ENCODE results near the gene SFXN3. TPM values are rescaled to one million over a fixed set of nuclear protein-coding genes. Genes with fewer than 3 reads are reported as not detected.
A peak's percentile ranks its signal among the peaks of the same experiment; 100 is the strongest.

SFXN3 gene
- total and polyA plus RNA-seq, 2 of the 13 experiments (the other 11 are each of a cell fraction or from before 2014, with no cell fraction given): 16.8 to 71.5 TPM

DNA sequence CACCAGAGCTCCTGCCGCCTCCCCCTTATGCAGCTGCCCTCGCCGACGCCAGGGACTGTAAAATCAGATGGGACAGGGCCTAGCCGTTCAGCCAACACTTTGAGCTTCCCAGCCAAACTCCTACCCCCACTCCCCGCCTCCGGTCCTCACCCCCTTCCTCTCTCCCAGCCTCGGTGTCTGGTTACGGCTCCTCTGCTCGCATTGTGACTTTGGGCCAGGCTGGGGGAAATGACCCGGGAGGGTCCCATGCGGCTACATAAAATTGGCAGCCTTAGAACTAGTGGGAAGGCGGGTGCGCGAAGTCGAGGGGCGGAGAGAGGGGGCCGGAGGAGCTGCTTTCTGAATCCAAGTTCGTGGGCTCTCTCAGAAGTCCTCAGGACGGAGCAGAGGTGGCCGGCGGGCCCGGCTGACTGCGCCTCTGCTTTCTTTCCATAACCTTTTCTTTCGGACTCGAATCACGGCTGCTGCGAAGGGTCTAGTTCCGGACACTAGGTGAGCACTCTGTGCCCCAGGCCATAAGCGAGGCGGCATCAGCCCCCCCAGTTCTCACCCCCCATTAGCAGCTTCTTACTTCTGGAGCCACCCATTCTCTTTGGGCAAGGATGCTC, 30.7 kb downstream of the SFXN3 start, which contains the start of gene KAZALD1 (continued):
- TF ChIP-seq, protein P1, sequence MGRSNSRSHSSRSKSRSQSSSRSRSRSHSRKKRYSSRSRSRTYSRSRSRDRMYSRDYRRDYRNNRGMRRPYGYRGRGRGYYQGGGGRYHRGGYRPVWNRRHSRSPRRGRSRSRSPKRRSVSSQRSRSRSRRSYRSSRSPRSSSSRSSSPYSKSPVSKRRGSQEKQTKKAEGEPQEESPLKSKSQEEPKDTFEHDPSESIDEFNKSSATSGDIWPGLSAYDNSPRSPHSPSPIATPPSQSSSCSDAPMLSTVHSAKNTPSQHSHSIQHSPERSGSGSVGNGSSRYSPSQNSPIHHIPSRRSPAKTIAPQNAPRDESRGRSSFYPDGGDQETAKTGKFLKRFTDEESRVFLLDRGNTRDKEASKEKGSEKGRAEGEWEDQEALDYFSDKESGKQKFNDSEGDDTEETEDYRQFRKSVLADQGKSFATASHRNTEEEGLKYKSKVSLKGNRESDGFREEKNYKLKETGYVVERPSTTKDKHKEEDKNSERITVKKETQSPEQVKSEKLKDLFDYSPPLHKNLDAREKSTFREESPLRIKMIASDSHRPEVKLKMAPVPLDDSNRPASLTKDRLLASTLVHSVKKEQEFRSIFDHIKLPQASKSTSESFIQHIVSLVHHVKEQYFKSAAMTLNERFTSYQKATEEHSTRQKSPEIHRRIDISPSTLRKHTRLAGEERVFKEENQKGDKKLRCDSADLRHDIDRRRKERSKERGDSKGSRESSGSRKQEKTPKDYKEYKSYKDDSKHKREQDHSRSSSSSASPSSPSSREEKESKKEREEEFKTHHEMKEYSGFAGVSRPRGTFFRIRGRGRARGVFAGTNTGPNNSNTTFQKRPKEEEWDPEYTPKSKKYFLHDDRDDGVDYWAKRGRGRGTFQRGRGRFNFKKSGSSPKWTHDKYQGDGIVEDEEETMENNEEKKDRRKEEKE (IDR thresholded peaks at IDR 0.05): no peak
- TF ChIP-seq NCOA1 (CRISPR knock-in tag; IDR thresholded peaks at IDR 0.05): 0 out of 2 replicates have a peak, but pooled peaks have one; percentile 14
- TF ChIP-seq HES4 (CRISPR knock-in tag; IDR thresholded peaks at IDR 0.05; ENCODE audit: borderline replicate concordance): 0 out of 2 replicates have a peak, but pooled peaks have one; percentile 11
- TF ChIP-seq DMAP1 (CRISPR knock-in tag; IDR thresholded peaks at IDR 0.05): no peak
- peak; percentile 43; the same call in 1 of the 2 replicates for TF ChIP-seq SIN3A (IDR thresholded peaks at IDR 0.05; ENCODE audit: borderline replicate concordance, low read depth, low read length)
- TF ChIP-seq HNF1B (CRISPR knock-in tag; IDR thresholded peaks at IDR 0.05): 0 out of 2 replicates have a peak, but pooled peaks have one; percentile 12
- peak; percentile 39; the same call in 1 of the 2 replicates for TF ChIP-seq ZNF572 (CRISPR knock-in tag; IDR thresholded peaks at IDR 0.05)
- TF ChIP-seq MXD1 (CRISPR knock-in tag; IDR thresholded peaks at IDR 0.05): no peak
- TF ChIP-seq PLSCR1 (CRISPR knock-in tag; IDR thresholded peaks at IDR 0.05; ENCODE audit: borderline replicate concordance): no peak
- no peak for TF ChIP-seq FUBP1 (CRISPR knock-in tag; IDR thresholded peaks at IDR 0.05; ENCODE audit: borderline replicate concordance)
- no peak for TF ChIP-seq ZNF619 (CRISPR knock-in tag; IDR thresholded peaks at IDR 0.05)
- no peak for TF ChIP-seq GABPA (IDR thresholded peaks at IDR 0.05; ENCODE audit: low read depth, low read length)
- TF ChIP-seq GABPA (CRISPR knock-in tag; IDR thresholded peaks at IDR 0.05; ENCODE audit: low read depth): no peak
- no peak for TF ChIP-seq BRD4 (CRISPR knock-in tag; IDR thresholded peaks at IDR 0.05)
- no peak for TF ChIP-seq BCL3 (CRISPR knock-in tag; IDR thresholded peaks at IDR 0.05)
- peak; percentile 44; the same call in 1 of the 2 replicates for TF ChIP-seq STAT6 (CRISPR knock-in tag; IDR thresholded peaks at IDR 0.05; ENCODE audit: borderline replicate concordance)
